Liver (tissue), 9 donors: ENCODE measurements around the gene RPL10A. TPM values are rescaled to one million over a fixed set of nuclear protein-coding genes. Genes with fewer than 3 reads are reported as not detected.
A peak's percentile ranks its signal among the peaks of the same experiment; 100 is the strongest.

Experiments used
- DNase-seq: peaks from one replicate; pipeline ENCODE4 v3.0.0-alpha.2; 2017; ENCODE audit warnings: low spot score
- H3K27ac ChIP-seq, 2 donors: one replicate each; pipeline ENCODE4 v1.7.0; 2013; ENCODE audit warnings: inconsistent platforms in 2 of 2, low read length in 2 of 2, control low read depth in 1 of 2, low read depth in 1 of 2, mild to moderate bottlenecking in 1 of 2
- H3K27me3 ChIP-seq, 4 donors: one replicate each; pipeline versions ENCODE4 v1.6.1 to v1.7.0; 2013; ENCODE audit warnings: low read length in 3 of 4, inconsistent platforms in 1 of 4, mild to moderate bottlenecking in 1 of 4, moderate library complexity in 1 of 4; ENCODE audit not compliant: control insufficient read depth in 4 of 4, insufficient read depth in 4 of 4
- H3K36me3 ChIP-seq, 4 donors: one replicate each; pipeline versions ENCODE4 v1.6.1 to v1.7.0; 2013; ENCODE audit warnings: low read length in 3 of 4, mild to moderate bottlenecking in 3 of 4, low read depth in 1 of 4, moderate library complexity in 1 of 4; ENCODE audit not compliant: control insufficient read depth in 4 of 4, insufficient read depth in 3 of 4
- H3K4me1 ChIP-seq, 4 donors: one replicate each; pipeline versions ENCODE4 v1.6.1 to v1.7.0; 2013; ENCODE audit warnings: low read length in 3 of 4, mild to moderate bottlenecking in 3 of 4, moderate library complexity in 1 of 4; ENCODE audit not compliant: control insufficient read depth in 4 of 4, insufficient read depth in 4 of 4
- H3K4me3 ChIP-seq, 3 donors: one replicate each; pipeline versions ENCODE4 v1.6.1 to v1.7.0; 2013; ENCODE audit warnings: low read length in 3 of 3, control low read depth in 1 of 3, low read depth in 1 of 3, mild to moderate bottlenecking in 1 of 3
- H3K9ac ChIP-seq, 2 donors: one replicate each; pipeline ENCODE4 v1.7.0; 2013; ENCODE audit warnings: low read length in 2 of 2, mild to moderate bottlenecking in 2 of 2, moderate library complexity in 2 of 2, control low read depth in 1 of 2, low read depth in 1 of 2
- H3K9me3 ChIP-seq, 4 donors: one replicate each; pipeline versions ENCODE4 v1.6.1 to v1.7.0; 2013; ENCODE audit warnings: low read length in 3 of 4; ENCODE audit not compliant: control insufficient read depth in 4 of 4
- EGR1 ChIP-seq, 2 donors: IDR thresholded peaks; 2 replicates each; pipeline ENCODE4 v1.6.1; 2016 to 2018; ENCODE audit warnings: antibody characterized with exemption in 2 of 2, low read depth in 2 of 2
- FOXA1 ChIP-seq: IDR thresholded peaks from 2 replicates; pipeline ENCODE4 v1.6.1; 2016; ENCODE audit warnings: antibody characterized with exemption
- FOXA2 ChIP-seq: IDR thresholded peaks from 2 replicates; pipeline ENCODE4 v1.6.1; 2016; ENCODE audit warnings: antibody characterized with exemption
- GABPA ChIP-seq, 2 donors: IDR thresholded peaks in 1 of 2; conservative IDR thresholded peaks in 1 of 2; 2 replicates each; pipeline ENCODE4 v1.6.1; 2016; ENCODE audit warnings: antibody characterized with exemption in 2 of 2, mild to moderate bottlenecking in 1 of 2, moderate library complexity in 1 of 2
- HNF4A ChIP-seq, 2 donors: conservative IDR thresholded peaks; 2 replicates each; pipeline ENCODE4 v1.6.1; 2016; ENCODE audit warnings: antibody characterized with exemption in 2 of 2, mild to moderate bottlenecking in 2 of 2
- HNF4G ChIP-seq: IDR thresholded peaks from 2 replicates; pipeline ENCODE4 v1.6.1; 2016; ENCODE audit warnings: antibody characterized with exemption
- JUND ChIP-seq, 2 donors: IDR thresholded peaks; 2 replicates each; pipeline ENCODE4 v1.6.1; 2016; ENCODE audit warnings: antibody characterized with exemption in 2 of 2
- NR2F2 ChIP-seq: IDR thresholded peaks from 2 replicates; pipeline ENCODE4 v1.6.1; 2016; ENCODE audit warnings: antibody characterized with exemption
- RAD21 ChIP-seq, 2 donors: IDR thresholded peaks; 2 replicates each; pipeline ENCODE4 v1.6.1; 2016; ENCODE audit warnings: antibody characterized with exemption in 2 of 2, mild to moderate bottlenecking in 2 of 2
- RXRA ChIP-seq, 2 donors: IDR thresholded peaks; 2 replicates each; pipeline ENCODE4 v1.6.1; 2017 to 2018; ENCODE audit warnings: antibody characterized with exemption in 2 of 2, mild to moderate bottlenecking in 1 of 2
- SP1 ChIP-seq: IDR thresholded peaks from 2 replicates; pipeline ENCODE4 v1.6.1; 2018; ENCODE audit warnings: antibody characterized with exemption, mild to moderate bottlenecking
- TAF1 ChIP-seq: conservative IDR thresholded peaks from 2 replicates; pipeline ENCODE4 v1.6.1; 2016; ENCODE audit warnings: antibody characterized with exemption, mild to moderate bottlenecking
- YY1 ChIP-seq: IDR thresholded peaks from 2 replicates; pipeline ENCODE4 v1.6.1; 2016; ENCODE audit warnings: antibody characterized with exemption, mild to moderate bottlenecking
- WGBS: extraction: QIAGEN DNeasy Blood & Tissue Kit; methylation state at CpG from one replicate; pipeline ENCODE4 v1.1.7; 2013; 5-methylcytosine and 5-hydroxymethylcytosine counted together
- polyA plus RNA-seq, 2 donors: library from polyadenylated mRNA; stranded (reverse) in 1 of 2; unstranded in 1 of 2; fragments of 200-250 nt in 1 of 2; fragments of >200 nt in 1 of 2; fragmentation: Nextera tagmentation in 1 of 2; extraction: Ambion mirVana in 1 of 2; gene quantifications; one replicate each; pipeline versions ENCODE4 v1.2.1 to v1.2.3, GENCODE V29; 2013 to 2015
- total RNA-seq, 2 donors: library from RNA; depleted of rRNA; stranded (reverse); fragments of >200 nt; gene quantifications; one replicate each; pipeline ENCODE4 v1.2.3, GENCODE V29; 2014
- TF ChIP-seq, protein P1 (sequence below): IDR thresholded peaks from 2 replicates; pipeline ENCODE4 v1.6.1; 2016; ENCODE audit warnings: antibody characterized with exemption
- TF ChIP-seq, protein P2 (sequence below): IDR thresholded peaks from 2 replicates; pipeline ENCODE4 v1.6.1; 2016; ENCODE audit warnings: antibody characterized with exemption, mild to moderate bottlenecking
- TF ChIP-seq, protein P3 (sequence below): IDR thresholded peaks from 2 replicates; pipeline ENCODE4 v1.6.1; 2016; ENCODE audit warnings: antibody characterized with exemption
- TF ChIP-seq, protein P4 (sequence below): IDR thresholded peaks from 2 replicates; pipeline ENCODE4 v1.6.1; 2016; ENCODE audit warnings: antibody characterized with exemption
- TF ChIP-seq, protein P5 (sequence below): fragments of 150-350 bp; IDR thresholded peaks from 2 replicates; pipeline ENCODE4 v1.5.1; 2017; ENCODE audit warnings: improper control_type of control experiment, low read depth, low read length; ENCODE audit not compliant: missing input control
- donor health status: healthy.
- donor health status: healthy.
- donor health status: healthy.
- donor health status: healthy.
- donor health status: healthy.

RPL10A gene
- total and polyA plus RNA-seq, 4 donors = 213 to 1,235 (median 528) TPM

DNA sequence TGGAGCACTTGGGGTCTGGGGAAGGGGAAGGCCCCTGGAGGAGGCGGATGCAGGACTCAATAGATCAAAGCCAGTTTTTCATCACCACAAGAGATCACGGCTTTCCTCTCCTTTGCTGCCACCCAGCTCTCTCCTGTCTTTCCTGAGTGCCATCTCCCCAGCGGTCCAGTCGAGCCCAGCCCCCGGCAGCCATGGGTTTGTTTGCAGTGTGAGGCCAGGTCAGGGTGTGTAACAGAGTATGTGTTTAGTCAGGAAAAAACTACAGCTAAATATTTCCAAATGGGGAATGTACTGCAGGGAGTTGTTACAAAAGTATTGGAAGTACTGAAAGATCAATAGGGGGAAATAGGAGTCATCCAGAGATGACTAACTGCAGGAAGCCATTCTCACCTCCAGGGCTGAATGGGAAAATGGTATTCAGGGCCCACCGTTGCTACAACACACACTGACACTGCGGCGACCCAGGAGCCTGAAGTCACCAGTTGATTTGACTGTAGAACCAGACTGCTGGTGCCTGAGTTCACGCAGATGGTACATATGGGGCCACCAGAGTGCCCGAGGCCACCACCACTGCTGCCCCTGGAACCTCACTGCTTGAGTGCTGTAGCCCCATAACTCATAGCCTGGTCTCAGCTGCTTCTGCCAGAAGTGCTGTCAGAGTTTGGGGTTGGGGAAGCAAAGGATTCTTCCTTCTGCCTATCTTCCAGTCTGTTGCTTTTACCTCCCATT is 39.6 kb upstream of the RPL10A start:
- DNase-seq = peak; percentile 47
- WGBS = 65% methylated on average over 10 of the region's 10 CpGs
- Histone ChIP-seq H3K9me3 (peaks cover 0 to 2% (median 0%) of the 10 kb centered on the region in 4 donors), H3K36me3 (peaks cover 4 to 10% (median 8%) of the 10 kb centered on the region in 4 donors), H3K27ac (peak overlapping the region; percentile 37 to 72), H3K27me3 (no peaks in the 10 kb centered on the region), H3K4me1 (peaks cover 5 to 22% (median 14%) of the 10 kb centered on the region in 4 donors), H3K9ac (no peak overlapping the region), H3K4me3 (no peak overlapping the region)
- no peak for TF ChIP-seq NR2F2
- TF ChIP-seq EGR1 (IDR thresholded peaks at IDR 0.05; ENCODE audit: low read depth in 2 of 2) = peak in 1 of 2 donors; percentile 52
- TF ChIP-seq, protein P1, sequence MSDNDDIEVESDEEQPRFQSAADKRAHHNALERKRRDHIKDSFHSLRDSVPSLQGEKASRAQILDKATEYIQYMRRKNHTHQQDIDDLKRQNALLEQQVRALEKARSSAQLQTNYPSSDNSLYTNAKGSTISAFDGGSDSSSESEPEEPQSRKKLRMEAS = no peak
- TF ChIP-seq, protein P2, sequence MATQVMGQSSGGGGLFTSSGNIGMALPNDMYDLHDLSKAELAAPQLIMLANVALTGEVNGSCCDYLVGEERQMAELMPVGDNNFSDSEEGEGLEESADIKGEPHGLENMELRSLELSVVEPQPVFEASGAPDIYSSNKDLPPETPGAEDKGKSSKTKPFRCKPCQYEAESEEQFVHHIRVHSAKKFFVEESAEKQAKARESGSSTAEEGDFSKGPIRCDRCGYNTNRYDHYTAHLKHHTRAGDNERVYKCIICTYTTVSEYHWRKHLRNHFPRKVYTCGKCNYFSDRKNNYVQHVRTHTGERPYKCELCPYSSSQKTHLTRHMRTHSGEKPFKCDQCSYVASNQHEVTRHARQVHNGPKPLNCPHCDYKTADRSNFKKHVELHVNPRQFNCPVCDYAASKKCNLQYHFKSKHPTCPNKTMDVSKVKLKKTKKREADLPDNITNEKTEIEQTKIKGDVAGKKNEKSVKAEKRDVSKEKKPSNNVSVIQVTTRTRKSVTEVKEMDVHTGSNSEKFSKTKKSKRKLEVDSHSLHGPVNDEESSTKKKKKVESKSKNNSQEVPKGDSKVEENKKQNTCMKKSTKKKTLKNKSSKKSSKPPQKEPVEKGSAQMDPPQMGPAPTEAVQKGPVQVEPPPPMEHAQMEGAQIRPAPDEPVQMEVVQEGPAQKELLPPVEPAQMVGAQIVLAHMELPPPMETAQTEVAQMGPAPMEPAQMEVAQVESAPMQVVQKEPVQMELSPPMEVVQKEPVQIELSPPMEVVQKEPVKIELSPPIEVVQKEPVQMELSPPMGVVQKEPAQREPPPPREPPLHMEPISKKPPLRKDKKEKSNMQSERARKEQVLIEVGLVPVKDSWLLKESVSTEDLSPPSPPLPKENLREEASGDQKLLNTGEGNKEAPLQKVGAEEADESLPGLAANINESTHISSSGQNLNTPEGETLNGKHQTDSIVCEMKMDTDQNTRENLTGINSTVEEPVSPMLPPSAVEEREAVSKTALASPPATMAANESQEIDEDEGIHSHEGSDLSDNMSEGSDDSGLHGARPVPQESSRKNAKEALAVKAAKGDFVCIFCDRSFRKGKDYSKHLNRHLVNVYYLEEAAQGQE = peak; percentile 41
- TF ChIP-seq, protein P3, sequence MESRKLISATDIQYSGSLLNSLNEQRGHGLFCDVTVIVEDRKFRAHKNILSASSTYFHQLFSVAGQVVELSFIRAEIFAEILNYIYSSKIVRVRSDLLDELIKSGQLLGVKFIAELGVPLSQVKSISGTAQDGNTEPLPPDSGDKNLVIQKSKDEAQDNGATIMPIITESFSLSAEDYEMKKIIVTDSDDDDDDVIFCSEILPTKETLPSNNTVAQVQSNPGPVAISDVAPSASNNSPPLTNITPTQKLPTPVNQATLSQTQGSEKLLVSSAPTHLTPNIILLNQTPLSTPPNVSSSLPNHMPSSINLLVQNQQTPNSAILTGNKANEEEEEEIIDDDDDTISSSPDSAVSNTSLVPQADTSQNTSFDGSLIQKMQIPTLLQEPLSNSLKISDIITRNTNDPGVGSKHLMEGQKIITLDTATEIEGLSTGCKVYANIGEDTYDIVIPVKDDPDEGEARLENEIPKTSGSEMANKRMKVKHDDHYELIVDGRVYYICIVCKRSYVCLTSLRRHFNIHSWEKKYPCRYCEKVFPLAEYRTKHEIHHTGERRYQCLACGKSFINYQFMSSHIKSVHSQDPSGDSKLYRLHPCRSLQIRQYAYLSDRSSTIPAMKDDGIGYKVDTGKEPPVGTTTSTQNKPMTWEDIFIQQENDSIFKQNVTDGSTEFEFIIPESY = no peak
- TF ChIP-seq JUND (IDR thresholded peaks at IDR 0.05) = peak in 1 of 2 donors; percentile 76
- no peak for TF ChIP-seq TAF1
- peak; percentile 66 to 90 for TF ChIP-seq RXRA (IDR thresholded peaks at IDR 0.05)
- no peak for TF ChIP-seq HNF4G
- peak in 1 of 2 donors; percentile 49 for TF ChIP-seq RAD21 (IDR thresholded peaks at IDR 0.05)
- TF ChIP-seq, protein P4, sequence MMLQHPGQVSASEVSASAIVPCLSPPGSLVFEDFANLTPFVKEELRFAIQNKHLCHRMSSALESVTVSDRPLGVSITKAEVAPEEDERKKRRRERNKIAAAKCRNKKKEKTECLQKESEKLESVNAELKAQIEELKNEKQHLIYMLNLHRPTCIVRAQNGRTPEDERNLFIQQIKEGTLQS = no peak
- TF ChIP-seq FOXA2 = peak; percentile 37
- TF ChIP-seq FOXA1 = peak; percentile 60
- TF ChIP-seq YY1 = peak; percentile 80
- TF ChIP-seq HNF4A (conservative IDR thresholded peaks at IDR 0.05) = peak; percentile 31 to 79
- TF ChIP-seq, protein P5, sequence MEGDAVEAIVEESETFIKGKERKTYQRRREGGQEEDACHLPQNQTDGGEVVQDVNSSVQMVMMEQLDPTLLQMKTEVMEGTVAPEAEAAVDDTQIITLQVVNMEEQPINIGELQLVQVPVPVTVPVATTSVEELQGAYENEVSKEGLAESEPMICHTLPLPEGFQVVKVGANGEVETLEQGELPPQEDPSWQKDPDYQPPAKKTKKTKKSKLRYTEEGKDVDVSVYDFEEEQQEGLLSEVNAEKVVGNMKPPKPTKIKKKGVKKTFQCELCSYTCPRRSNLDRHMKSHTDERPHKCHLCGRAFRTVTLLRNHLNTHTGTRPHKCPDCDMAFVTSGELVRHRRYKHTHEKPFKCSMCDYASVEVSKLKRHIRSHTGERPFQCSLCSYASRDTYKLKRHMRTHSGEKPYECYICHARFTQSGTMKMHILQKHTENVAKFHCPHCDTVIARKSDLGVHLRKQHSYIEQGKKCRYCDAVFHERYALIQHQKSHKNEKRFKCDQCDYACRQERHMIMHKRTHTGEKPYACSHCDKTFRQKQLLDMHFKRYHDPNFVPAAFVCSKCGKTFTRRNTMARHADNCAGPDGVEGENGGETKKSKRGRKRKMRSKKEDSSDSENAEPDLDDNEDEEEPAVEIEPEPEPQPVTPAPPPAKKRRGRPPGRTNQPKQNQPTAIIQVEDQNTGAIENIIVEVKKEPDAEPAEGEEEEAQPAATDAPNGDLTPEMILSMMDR = peak; percentile 31
- no peak for TF ChIP-seq GABPA (IDR thresholded peaks at IDR 0.05 in 1 of 2, conservative IDR thresholded peaks at IDR 0.05 in 1 of 2)
- peak; percentile 56 for TF ChIP-seq SP1
